PC-3 (cell line): ENCODE measurements around the gene UCK2. TPM values are rescaled to one million over a fixed set of nuclear protein-coding genes. Genes with fewer than 3 reads are reported as not detected.

Source experiments
- ATAC-seq: fragments of 200-7000 bp; cut with Tn5 transposase; 2 replicates; pipeline ENCODE4 v1.9.1; 2020; ENCODE audit warnings: mild to moderate bottlenecking, moderate library complexity
- BruUV-seq: library from RNA; stranded (reverse); fragments of 400-500 nt; replicated peaks from 2 replicates; lab custom pipeline; 2021; lab: Mats Ljungman, UMichigan
- CTCF ChIA-PET: fragments of 300-600 bp; sonication (Branson Sonifier 250); formaldehyde crosslinking; loops from one replicate; lab custom pipeline; 2022; ENCODE audit warnings: antibody characterized with exemption; lab: Charles Lee
- POLR2A ChIA-PET: fragments of 300-600 bp; sonication (Branson Sonifier 250); formaldehyde crosslinking; loops from one replicate; lab custom pipeline; 2022; ENCODE audit warnings: antibody characterized with exemption; ENCODE audit not compliant: unreplicated experiment; lab: Charles Lee
- DNase-seq: peaks from one replicate; pipeline ENCODE4 v3.0.0-alpha.2; 2015
- H2AFZ ChIP-seq: fragments of 300-600 bp; sonication (generic); 2 replicates; pipeline ENCODE4 v1.6.0; 2016; ENCODE audit warnings: antibody characterized with exemption, low read length
- H3F3A ChIP-seq: fragments of 300-600 bp; sonication (generic); one replicate; pipeline ENCODE4 v1.6.0; 2017; ENCODE audit warnings: antibody characterized with exemption, low read length, control low read depth, mild to moderate bottlenecking; ENCODE audit not compliant: unreplicated experiment
- H3K27ac ChIP-seq: fragments of 300-600 bp; sonication (generic); 2 replicates; pipeline ENCODE4 v1.5.1; 2016; ENCODE audit warnings: mild to moderate bottlenecking, low read length
- H3K27me3 ChIP-seq: fragments of 300-600 bp; sonication (generic); 2 replicates; pipeline ENCODE4 v1.6.1; 2016; ENCODE audit warnings: low read length, mixed read lengths
- H3K36me3 ChIP-seq: fragments of 300-600 bp; sonication (generic); 2 replicates; pipeline ENCODE4 v1.6.1; 2016; ENCODE audit warnings: low read depth, mixed run types, low read length, mixed read lengths
- H3K4me1 ChIP-seq: fragments of 300-600 bp; sonication (generic); 2 replicates; pipeline ENCODE4 v1.5.1; 2016; ENCODE audit warnings: low read length; ENCODE audit not compliant: insufficient read depth
- H3K4me2 ChIP-seq: fragments of 300-600 bp; sonication (generic); 2 replicates; pipeline ENCODE4 v1.6.0; 2016; ENCODE audit warnings: low read length
- H3K4me3 ChIP-seq: fragments of 300-600 bp; sonication (generic); 2 replicates; pipeline ENCODE4 v1.5.1; 2016; ENCODE audit warnings: mild to moderate bottlenecking, low read length, mixed read lengths
- H3K79me2 ChIP-seq: fragments of 300-600 bp; sonication (generic); 2 replicates; pipeline ENCODE4 v1.6.1; 2017; ENCODE audit warnings: low read length, mixed read lengths
- H3K9ac ChIP-seq: fragments of 300-600 bp; sonication (generic); 2 replicates; pipeline ENCODE4 v1.6.0; 2016; ENCODE audit warnings: mild to moderate bottlenecking, low read length
- H3K9me2 ChIP-seq: fragments of 300-600 bp; sonication (generic); replicated peaks from 2 replicates; pipeline ENCODE4 v1.6.1; 2016; ENCODE audit warnings: mixed run types, low read length, mixed read lengths
- H3K9me3 ChIP-seq: fragments of 300-600 bp; sonication (generic); 2 replicates; pipeline ENCODE4 v1.6.1; 2016; ENCODE audit warnings: low read length, mixed read lengths
- H4K20me1 ChIP-seq: fragments of 300-600 bp; sonication (generic); 2 replicates; pipeline ENCODE4 v1.6.1; 2016; ENCODE audit warnings: low read length, mixed read lengths
- CTCF ChIP-seq: fragments of 300-600 bp; sonication (generic); conservative IDR thresholded peaks from 2 replicates; pipeline ENCODE4 v1.5.1; 2017; ENCODE audit warnings: antibody characterized with exemption, low read depth, mild to moderate bottlenecking, low read length
- EZH2 ChIP-seq: fragments of 300-600 bp; sonication (generic); IDR thresholded peaks from one replicate; pipeline ENCODE4 v1.6.1; 2017; ENCODE audit warnings: antibody characterized with exemption, mild to moderate bottlenecking, low read length; ENCODE audit not compliant: unreplicated experiment
- EZH2phosphoT487 ChIP-seq: fragments of 300-600 bp; sonication (generic); IDR thresholded peaks from 2 replicates; pipeline ENCODE4 v1.6.1; 2018; ENCODE audit warnings: mild to moderate bottlenecking, antibody characterized with exemption, low read length, borderline replicate concordance
- intact Hi-C: fragments of 100-400 bp; cut with micrococcal nuclease; formaldehyde crosslinking; loops from 2 replicates; pipeline ENCODE4 v1.9.0; 2023
- total RNA-seq: library from RNA; depleted of rRNA; stranded (reverse); fragments of >200 nt; gene quantifications from 2 replicates; pipeline ENCODE4 v1.2.3, GENCODE V29; 2014

The UCK2 gene
- total RNA-seq, 1 experiment from 2014 or later: 193 TPM

GRCh38 chr1:165840423-165840822 lies 13.0 kb downstream of the UCK2 start:
- no peak overlapping the region for H3K27ac ChIP-seq
- H3F3A ChIP-seq: no peaks in the 10 kb centered on the region
- no peak overlapping the region for H3K9ac ChIP-seq
- no peak for TF ChIP-seq CTCF
- TF ChIP-seq EZH2: no peak
- no peak for TF ChIP-seq EZH2phosphoT487
- H4K20me1 ChIP-seq: peaks cover 88% of the 10 kb centered on the region
- H3K4me1 ChIP-seq: peaks cover 25% of the 10 kb centered on the region
- no peak for DNase-seq
- no peak overlapping the region for H3K4me2 ChIP-seq
- H3K36me3 ChIP-seq: peaks cover 2% of the 10 kb centered on the region
- peaks cover 100% of the 10 kb centered on the region for H3K79me2 ChIP-seq
- POLR2A ChIA-PET: no interaction called here
- H2AFZ ChIP-seq: no peak overlapping the region
- no peak overlapping the region for H3K4me3 ChIP-seq
- H3K27me3 ChIP-seq: no peaks in the 10 kb centered on the region
- H3K9me3 ChIP-seq: no peaks in the 10 kb centered on the region
- CTCF ChIA-PET: no interaction called here
- no TSS peak for BruUV-seq
- intact Hi-C loops: no loop called here
- H3K9me2 ChIP-seq: no peaks in the 10 kb centered on the region
- ATAC-seq: no peak

- H3K36me3 ChIP-seq: peaks cover 4% of the 10 kb centered on the region
- ChIA-PET CTCF (no interaction called here), POLR2A (no interaction called here)
- H3K4me1 ChIP-seq: peaks cover 25% of the 10 kb centered on the region
- no peak overlapping the region for H3K9ac ChIP-seq
- peaks cover 100% of the 10 kb centered on the region for H3K79me2 ChIP-seq
- intact Hi-C loops: no loop called here
- TF ChIP-seq EZH2: no peak
- no peak for TF ChIP-seq CTCF
- TF ChIP-seq EZH2phosphoT487: no peak
- no TSS peak for BruUV-seq
- H2AFZ ChIP-seq: no peak overlapping the region
- H3K9me2 ChIP-seq: no peaks in the 10 kb centered on the region
- no peaks in the 10 kb centered on the region for H3K9me3 ChIP-seq
- DNase-seq: peak; percentile 71
- ATAC-seq: peak; percentile 61
- H4K20me1 ChIP-seq: peaks cover 90% of the 10 kb centered on the region
- peak overlapping the region; percentile 16; the same call in 1 of the 2 replicates for H3K4me2 ChIP-seq
- no peaks in the 10 kb centered on the region for H3F3A ChIP-seq
- H3K27ac ChIP-seq: peak overlapping the region; percentile 5; the same call in 1 of the 2 replicates
- H3K27me3 ChIP-seq: no peaks in the 10 kb centered on the region
- H3K4me3 ChIP-seq: no peak overlapping the region
These were observed 14.2 kb downstream of the UCK2 start for GRCh38 chr1:165841582-165842017.

GRCh38 chr1:165842023-165842670 lies 14.7 kb downstream of the UCK2 start:
- no peak overlapping the region for H3K9ac ChIP-seq
- no peaks in the 10 kb centered on the region for H3K9me3 ChIP-seq
- intact Hi-C loops: no loop called here
- peak overlapping the region; percentile 16 for H3K4me2 ChIP-seq
- H2AFZ ChIP-seq: no peak overlapping the region
- peaks cover 4% of the 10 kb centered on the region; the same call in 1 of the 2 replicates for H3K36me3 ChIP-seq
- H3K4me3 ChIP-seq: no peak overlapping the region
- ChIA-PET POLR2A (interaction anchor here (0.5 kb wide), 1 partner anchor 14 kb away, joined by 4 read pairs; no protein-coding TSS in a partner anchor), CTCF (no interaction called here)
- DNase-seq (no peak), ATAC-seq (no peak)
- peak overlapping the region; percentile 5; the same call in 1 of the 2 replicates for H3K27ac ChIP-seq
- H3K4me1 ChIP-seq: peaks cover 25% of the 10 kb centered on the region
- peaks cover 100% of the 10 kb centered on the region for H3K79me2 ChIP-seq
- peaks cover 88% of the 10 kb centered on the region for H4K20me1 ChIP-seq
- H3K9me2 ChIP-seq: no peaks in the 10 kb centered on the region
- no peaks in the 10 kb centered on the region for H3F3A ChIP-seq
- H3K27me3 ChIP-seq: no peaks in the 10 kb centered on the region
- BruUV-seq: no TSS peak
- no peak for TF ChIP-seq EZH2phosphoT487
- TF ChIP-seq EZH2: no peak
- TF ChIP-seq CTCF: no peak
